Fibroblast of peridontal ligament (primary cell): ENCODE data around the gene PLAGL1.
"Not testable (repeated sequence)": the region's sequence is repeated elsewhere in the genome, so short reads cannot be mapped to it uniquely, and the experiment has no call there.

ENCODE experiments used
- DNase-seq: peaks from one replicate; pipeline ENCODE4 v3.0.0-alpha.2; 2010; ENCODE audit errors: extremely low read depth

The PLAGL1 gene, protein sequence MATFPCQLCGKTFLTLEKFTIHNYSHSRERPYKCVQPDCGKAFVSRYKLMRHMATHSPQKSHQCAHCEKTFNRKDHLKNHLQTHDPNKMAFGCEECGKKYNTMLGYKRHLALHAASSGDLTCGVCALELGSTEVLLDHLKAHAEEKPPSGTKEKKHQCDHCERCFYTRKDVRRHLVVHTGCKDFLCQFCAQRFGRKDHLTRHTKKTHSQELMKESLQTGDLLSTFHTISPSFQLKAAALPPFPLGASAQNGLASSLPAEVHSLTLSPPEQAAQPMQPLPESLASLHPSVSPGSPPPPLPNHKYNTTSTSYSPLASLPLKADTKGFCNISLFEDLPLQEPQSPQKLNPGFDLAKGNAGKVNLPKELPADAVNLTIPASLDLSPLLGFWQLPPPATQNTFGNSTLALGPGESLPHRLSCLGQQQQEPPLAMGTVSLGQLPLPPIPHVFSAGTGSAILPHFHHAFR

DNA sequence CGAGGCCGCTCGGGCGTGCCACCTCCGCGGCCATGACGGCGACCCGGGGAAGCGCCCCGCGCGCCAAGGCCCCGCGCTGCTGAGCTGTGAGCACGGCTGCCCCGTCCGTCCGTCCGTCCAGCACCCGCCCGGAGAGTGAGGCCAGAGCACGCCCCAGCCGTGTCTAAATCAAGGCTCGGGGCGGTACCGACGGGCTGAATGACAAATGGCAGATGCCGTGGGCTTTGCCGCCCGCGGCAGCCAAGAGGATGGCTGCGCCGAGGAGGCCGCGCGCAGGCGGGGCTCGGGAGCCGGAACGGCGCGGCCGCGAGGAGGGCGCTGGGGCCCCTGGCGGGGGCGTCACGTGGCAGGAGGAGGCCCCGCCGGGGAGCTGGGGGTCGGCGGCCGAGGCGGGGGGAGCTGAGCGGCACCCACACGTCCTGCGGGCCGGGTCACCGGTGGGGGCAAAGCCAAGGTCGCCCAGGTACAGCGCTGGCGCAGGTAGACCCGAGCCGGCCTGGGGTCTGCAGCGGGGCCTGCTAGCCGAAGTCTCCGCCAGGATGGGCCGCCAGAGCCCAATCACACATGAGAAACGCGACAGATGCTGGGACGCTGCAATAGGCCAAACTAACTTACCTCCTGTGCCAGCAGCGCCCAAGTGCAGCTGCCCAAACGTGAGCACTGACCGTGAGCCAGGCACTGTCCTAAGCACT is at the start of gene PLAGL1:
Gene PLAGL1 (minus strand): TSS at position 140 of the 692 bp plus-strand sequence. CDS start 60,123 bp downstream, outside the sequence.
- peak; percentile 61 for DNase-seq

DNA sequence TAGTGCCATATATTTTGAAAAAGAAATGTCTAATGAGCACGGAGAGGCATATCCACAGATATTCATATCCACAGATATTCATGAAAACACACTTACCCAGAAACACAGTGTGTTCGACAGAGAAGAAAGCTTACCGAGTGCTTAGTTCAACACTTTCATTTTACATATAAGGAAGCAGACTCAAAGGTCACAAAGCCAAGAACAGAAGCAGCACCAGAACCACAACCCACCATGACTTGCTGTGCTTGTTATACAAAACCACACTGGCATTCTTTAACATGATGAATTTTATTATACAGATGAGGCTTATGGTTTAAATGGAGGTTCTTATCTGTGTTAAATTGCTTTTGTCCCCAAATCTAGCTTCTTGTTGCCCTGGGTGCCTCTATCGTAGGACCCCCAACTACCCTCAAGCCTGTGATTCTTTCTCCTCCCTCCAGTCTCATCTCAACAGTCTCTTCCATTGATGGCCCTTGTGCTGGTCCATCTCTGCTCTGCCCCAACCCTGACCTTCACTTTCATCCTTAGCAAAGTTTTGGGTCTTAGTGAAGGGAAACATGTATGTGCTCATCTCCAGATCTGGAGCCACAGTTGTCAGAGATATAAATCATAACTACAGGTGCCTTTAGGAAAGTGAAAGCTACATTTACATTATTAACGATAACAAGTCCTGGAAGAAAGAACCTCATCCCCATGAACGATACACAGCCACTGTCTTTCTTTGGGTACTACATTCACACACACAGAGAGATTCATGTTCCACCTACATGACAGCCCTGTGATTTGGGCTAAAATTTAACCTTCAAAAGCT is 47.3 kb upstream of the PLAGL1 start:
- DNase-seq = peak; percentile 58

DNA sequence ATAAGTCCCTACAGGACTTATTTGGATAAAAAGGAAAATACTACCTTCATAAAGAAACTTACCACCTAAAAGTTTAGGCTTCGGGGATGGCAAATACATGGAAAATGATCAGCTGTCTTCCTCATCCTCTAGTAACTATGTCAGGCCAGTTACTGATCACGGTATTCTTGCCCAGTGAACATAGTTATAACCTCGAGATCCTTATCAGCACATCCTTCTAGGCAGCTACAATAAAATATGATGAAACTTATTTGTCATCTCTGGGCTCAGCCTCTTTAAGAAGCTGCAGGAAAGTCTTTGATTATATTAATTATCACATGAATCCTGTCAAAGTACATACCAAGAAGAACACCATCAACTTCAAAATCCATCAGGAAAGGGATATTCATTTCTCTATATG is 45.5 kb upstream of the PLAGL1 start:
- no peak for DNase-seq

DNA sequence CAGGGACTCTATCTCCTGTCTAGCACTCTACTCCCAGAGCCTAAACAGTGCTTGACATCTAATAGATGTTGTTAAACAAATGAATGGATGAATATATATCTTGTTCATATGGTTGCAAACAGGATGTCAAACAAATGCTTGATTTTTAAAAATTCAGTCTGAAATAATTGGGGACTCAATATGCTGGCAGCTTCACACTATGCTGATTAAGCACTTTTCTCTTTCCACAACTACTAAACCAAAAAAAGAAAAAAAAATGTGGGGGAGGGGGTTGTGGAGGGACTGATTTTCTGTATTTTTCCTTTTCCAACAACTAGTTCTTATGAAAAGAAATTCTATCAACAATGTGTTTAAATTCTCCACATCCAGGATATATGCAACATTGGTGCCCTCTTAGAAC is 44.4 kb upstream of the PLAGL1 start:
- DNase-seq = no peak

DNA sequence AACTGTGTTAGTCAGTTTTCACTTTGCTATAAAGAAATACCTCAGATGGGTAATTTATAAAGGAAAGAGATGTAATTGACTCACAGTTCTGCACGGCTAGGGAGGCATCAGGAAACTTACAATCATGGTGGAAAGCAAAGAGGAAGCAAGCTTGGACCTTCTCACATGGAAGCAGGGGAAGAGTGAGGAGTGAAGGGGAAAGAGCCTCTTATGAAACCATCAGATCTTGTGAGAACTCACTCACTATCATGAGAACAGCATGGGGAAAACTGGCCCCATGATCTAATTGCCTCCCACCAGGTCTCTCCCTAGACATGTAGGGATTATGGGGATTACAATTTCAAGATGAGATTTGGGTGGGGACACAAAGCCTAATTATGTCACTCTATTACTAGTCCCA is 41.3 kb upstream of the PLAGL1 start:
- no peak for DNase-seq

DNA sequence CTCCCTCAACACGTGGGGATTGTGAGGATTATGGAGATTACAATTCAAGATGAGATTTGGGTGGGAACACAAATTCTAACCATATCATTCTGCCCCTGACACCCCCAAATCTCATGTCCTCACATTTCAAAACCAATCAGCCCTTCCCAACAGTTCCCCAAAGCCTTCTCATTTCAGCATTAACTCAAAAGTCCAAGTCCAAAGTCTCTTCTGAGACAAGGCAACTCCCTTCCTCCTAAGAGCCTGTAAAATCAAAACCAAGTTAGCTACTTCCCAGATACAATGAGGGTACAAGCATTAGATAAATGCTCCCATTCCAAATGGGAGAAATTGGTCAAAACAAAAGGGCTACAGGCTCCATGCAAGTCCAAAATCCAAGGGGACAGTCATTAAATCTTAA is 39.6 kb upstream of the PLAGL1 start:
- DNase-seq = no peak

DNA sequence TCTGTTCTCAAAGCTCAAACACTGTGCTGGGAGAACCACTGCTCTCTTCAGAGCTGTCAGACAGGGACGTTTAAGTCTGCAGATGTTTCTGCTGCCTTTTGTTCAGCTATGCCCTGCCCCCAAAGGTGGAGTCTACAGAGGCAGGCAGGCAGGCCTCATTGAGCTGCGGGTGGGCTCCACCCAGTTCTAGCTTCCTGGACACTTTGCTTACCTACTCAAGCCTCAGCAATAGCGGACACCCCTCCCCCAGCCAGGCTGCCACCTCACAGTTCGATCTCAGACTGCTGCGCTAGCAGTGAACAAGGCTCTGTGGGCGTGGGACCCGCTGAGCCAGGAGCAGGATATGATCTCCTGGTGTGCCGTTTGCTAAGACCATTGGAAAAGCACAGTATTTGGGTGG is 38.6 kb upstream of the PLAGL1 start:
- not testable (repeated sequence) for DNase-seq

DNA sequence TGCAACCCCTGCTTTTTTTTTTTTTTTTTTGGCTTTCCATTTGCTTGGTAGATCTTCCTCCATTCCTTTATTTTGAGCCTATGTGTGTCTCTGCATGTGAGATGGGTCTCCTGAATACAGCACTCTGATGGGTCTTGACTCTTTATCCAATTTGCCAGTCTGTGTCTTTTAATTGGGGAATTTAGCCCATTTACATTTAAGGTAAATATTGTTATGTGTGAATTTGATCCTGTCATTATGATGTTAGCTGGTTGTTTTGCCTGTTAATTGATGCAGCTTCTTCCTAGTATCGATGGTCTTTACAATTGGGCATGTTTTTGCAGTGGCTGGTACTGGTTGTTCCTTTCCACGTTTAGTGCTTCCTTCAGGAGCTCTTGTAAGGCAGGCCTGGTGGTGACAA is 36.9 kb upstream of the PLAGL1 start:
- DNase-seq = not testable (repeated sequence)

DNA sequence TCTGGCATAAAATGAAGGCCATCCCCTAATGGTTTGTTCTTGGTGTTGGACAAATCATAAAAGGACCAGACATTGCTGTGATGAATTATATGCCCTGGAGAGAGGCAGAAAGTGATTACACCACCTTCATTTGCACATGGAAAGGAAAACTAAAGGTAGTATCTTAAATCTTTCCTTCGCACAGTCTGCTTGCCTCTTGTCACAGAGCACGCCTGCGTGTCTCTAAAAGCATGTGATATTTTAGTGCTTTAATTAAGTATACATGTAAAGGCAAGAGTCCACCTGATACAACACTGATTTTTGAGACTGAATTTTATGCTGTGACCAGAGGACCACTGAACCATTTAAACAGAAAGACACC is 28.8 kb upstream of the PLAGL1 start:
- no peak for DNase-seq

DNA sequence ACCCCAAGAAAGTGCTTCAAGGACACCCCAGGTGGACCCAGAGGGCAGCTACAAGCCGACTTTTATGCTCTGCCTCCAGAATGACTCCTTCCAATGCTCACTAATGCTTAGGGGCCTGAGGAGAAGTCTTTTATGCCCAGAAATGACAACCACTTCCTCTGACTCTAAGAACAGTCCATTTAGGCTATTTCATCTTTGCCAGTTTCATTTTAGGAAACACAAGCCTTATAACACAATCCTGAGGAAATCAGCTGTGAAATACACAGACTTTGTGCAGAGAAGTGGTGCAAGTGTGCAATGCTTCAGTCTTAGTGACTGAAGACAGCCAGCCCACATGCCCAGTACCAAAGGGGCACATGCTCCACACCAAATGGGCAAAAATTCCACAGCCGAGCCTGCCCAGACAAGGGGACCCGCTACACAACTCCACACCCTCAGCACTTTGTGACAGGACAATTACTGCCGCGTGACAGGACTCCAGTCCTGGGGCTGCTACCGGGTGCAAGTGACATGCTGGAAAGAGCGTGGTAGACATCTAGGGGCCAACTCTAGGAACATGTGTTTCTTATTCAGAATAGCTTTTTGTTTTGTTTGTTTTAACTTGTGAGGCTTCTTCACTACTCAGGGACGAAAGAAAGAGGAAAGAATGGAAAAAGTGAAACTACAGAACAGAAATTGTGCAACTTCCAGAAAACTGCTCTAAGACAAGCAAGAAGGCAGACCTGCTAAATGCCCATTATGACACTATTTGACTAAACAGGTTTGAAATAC is 28.2 kb upstream of the PLAGL1 start:
- peak; percentile 77 for DNase-seq

DNA sequence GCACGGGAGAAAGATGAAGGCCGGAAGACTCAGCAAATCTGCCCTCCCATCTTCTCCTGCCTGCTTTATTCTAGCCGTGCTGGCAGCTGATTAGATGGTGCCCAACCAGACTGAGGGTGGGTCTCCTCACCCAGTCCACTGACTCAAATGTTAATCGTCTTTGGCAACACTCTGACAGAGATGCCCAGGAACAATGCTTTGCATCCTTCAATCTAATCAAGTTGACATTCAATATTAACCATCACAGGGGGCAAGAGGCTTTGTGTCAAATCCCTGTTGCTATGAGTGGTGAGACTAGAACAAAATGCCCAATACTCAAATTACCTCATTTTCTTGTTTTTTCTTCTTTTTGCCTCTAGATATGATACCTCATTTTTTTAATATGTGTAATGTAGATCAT is 27.4 kb upstream of the PLAGL1 start:
- DNase-seq = no peak

DNA sequence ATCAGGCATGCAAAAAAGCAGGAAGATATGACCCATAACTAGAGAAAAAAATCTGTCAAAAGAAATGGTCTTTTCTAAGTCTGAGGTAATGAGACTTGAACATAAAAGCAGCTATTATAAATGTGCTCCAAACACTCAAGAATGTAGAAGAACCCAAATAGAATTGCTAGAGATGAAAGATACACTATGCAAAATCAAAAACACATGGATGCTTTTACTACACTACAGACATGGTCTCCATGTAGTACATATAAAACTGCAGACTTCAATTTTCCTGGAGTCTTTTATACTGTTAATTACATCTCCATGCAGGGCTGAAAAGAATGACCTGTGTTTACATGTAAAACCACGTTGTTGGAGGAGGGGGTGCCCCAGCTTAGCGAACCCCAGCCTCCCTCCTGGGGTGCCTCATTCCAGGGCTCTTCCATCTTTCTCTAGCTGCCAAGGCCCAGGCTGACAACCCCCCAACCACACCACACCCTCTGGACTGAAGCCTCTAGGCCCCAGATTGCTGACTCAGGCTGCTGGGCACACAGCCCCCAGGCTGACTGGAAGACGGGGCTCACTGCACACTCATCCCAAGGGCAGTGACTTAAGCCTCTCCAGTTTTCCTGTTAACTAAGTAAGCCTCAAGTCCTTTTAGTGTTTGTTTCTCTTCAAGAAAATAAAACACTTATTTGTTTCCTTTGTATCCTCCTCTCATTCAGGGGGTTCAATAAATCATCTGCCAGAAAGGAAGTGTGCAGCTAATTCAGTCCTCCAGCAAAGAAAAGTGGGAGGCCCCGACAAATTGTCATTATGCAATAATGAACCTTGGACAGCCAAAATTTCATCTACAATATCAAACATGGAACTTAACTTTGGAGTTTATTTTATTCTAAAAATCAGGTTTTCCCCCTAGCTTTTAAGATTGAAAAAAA is 26.0 kb upstream of the PLAGL1 start:
- peak; percentile 98 for DNase-seq

DNA sequence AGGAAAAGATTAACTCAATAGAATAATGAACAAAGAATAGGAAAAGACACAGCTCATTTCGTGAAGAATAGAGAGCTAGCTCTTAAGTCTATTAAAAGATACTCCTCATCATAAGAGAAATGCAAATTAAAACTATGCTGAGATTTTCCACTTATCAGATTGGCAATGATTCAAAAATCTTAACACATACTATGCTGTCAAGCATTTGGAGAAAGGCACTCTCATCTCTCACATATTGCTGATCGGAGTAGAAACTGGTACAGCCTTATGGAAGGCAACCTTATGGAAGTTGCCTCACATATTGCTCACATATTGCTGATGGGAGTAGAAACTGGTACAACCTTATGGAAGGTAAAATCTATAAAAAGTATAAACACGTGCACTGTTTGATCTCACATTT is 21.4 kb upstream of the PLAGL1 start:
- DNase-seq = no peak

DNA sequence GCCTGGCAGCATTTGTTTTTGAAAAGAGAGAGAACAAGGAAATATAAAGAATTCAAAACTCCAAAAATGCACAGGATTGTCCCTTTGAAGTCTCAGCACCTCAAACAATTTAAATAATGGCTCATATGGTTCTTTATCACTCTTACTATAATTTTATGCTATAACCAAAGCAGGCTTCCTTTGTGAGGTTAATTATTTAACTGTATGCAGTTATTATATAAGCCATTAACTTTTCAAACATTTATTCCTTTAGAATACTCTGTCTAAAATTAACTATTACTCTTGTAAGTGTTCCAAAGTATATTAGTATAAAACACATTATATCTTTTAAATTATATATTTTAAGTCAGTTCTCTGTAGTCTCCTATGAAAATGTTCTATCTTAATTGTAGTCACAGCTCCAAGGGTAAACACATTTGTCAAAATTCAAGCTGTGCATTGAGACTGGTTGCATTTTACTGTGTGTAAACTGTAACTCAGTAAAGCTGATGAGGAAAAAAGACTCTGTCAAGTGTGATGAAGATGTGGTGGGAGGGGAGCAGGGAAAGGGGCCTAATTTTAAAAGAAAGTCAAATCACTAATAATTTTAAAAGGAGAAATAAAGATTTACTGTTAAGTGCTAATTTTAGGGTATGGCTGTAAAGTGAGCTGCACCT is 20.0 kb upstream of the PLAGL1 start:
- no peak for DNase-seq

DNA sequence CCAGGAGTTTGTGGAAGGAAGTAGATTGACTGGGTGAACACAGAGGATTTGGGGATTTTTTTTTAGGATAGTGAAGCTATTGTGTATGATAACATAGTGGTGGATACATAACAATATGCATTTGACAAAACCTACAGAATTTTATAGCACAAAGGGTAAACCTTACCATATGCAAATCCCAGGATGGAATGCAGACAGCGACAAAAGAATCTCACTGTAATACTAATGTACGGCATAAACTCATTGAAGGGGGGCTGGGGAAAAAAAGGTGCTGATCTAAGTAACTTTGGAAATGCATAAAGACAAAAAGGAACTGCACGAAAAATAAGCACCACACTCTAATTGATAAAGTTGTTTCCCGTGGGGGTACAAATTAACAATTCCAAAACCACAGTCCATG is 15.2 kb upstream of the PLAGL1 start:
- no peak for DNase-seq

DNA sequence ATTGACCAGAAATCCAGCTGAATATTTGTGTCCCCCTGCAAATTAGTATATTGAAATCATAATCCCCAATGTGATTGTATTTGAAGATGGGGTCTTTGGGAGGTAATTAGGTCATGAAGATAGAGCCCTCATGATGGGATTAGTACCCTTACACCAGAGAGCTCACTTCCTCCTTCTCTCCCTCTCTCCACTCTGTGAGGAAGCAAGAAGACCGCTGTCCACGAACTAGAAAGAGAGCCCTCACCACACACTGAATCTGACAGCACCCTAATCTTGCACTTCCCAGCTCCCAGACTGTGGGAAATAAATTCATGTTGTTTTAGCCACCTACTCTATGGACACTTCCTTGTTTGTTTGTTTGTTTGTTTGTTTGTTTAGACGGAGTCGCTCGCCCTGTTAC is 11.9 kb upstream of the PLAGL1 start:
- DNase-seq = no peak

DNA sequence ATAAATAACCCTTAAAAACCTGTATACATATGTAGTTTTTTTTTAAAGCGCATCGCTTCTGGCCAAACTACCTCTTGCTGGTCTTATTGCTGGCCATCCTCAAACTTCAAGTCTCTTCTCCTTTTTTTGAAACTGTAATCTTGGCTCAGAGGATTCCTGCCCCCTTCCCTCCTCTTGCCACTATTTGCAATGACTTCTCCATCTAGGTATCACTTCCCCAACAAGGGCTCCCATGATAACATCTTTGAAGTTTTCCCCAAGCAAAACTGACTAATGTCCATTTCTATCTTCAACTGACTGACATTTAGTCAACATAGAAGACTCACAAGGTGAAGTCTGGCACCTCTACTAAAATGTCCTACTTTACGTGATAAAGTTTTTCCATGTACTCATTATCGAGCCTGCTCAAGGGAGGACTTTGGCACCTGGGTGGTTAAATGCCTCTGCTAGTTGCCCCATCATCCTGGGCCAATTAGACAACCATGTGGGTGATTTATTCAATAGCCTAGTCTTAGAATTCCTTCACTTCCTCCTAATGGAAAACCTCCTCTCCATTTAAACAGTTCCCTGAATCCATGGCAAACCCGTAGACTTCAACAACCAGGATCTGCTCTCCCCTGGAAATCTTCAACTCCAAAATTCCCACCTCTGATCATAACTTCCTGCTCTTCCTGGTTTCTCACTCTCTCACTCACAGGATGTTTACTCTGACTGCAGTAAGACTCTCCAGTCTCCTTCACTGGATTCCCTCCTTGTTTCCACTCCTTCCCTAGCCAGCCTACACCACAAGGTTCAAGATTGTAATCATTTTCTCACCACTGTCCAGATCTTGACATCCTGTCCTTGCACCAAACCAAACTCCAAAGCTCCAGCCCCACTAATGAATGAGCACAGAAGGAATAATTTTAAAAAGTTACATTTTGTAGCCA is 9.4 kb upstream of the PLAGL1 start:
- DNase-seq = no peak

DNA sequence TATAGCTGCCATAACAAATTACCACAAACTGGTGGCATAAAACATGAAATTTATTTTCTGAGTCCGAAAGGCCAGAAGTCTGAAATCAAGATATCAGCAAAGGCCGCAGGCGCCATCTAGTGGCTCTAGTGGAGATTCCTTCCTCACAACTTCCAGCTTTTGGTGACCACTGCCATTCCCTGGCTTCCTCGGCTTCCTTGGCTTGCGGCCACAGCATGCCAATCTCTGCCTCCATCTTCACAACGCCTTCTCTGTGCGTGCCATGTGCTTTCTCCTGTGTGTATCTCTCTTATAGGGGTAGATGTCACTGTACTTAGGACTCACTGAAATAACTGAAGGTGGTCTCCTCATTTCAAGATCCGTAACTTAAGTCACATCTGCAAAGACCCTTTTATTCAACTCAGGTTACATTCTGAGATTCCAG is 5.4 kb upstream of the PLAGL1 start:
- DNase-seq = peak; percentile 91

DNA sequence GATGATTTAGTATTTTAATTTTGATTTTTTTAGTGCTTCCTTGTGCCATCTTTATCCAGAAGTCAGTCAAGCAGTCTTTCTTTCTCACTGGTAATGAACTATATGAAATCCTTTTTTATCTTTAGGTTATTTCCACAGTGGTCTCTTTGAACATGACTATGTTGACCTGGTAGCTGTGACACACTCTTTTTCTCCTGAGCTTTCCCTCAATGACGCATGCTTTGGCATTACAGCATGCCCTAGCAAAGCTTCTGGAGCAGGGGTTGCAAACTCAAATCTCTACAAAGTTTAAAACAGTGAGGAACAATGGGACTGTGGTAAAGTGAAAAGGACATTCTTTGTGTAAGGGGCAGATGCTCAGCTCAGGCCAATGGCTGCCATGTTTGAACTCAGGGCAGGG is 4.5 kb upstream of the PLAGL1 start:
- DNase-seq = peak; percentile 48
